Measurements from ENCODE around the gene AURKA.
"Not testable (repeated sequence)": the region's sequence is repeated elsewhere in the genome, so short reads cannot be mapped to it uniquely, and the experiment has no call there.

The AURKA gene

DNA sequence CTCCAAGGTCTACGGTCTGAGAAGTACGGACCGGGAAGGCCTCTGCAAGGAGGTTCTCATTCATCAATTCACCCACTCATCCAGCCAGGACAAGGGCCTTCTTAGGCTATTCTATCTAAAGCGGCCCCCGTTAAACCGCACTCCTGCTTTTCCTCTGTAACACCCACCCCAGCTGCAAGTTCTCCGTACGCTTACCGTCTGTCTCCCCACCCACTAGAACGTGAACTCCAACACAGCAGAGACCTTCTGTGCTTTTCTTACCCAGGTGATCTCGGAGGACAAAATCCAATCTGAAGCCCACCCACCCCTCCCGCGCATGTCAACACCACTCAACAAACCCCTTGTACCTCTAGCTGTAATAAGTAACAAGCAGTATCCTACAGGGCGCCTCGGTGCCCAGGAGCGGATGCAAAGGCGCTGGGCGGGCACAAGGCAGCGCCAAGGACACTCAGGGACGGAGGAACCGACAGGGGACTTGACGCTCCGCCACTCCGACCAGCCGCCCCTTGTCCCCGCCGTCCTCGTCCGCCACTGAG is 351 bp downstream of the AURKA start:
- no peak for FAIRE-seq
- DNase-seq (ENCODE audit: low spot score) = no peak

DNA sequence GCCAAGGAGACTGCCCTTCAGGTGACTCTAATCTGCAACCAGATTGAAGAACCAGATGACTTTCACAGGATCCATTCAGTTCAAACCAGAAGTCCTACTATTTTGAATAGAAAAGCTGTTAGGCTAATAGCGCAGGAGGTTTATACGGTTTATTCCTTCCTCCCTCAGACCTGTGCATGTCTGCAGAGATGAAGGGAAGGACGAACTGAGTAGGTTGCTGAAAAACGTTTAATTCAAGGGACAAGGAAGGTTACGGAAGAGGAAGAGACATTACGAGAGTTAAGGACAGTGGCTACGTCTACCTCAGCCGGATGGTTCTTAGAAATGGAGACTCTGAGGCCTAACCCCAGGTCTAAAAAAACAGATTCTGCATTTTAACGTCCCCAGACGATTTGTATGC is 978 bp downstream of the AURKA start:
- FAIRE-seq (no peak), DNase-seq (ENCODE audit: low spot score) (no peak)

GRCh38 chr20:56390396-56390795 is 1.6 kb downstream of the AURKA start:
- FAIRE-seq = not testable (repeated sequence)

GRCh38 chr20:56389807-56390206 is 2.2 kb downstream of the AURKA start:
- no peak for FAIRE-seq
- DNase-seq (ENCODE audit: low spot score) = no peak

More at GRCh38 chr20:56390396-56390795, 1.6 kb downstream of the AURKA start:
- not testable (repeated sequence) for DNase-seq (ENCODE audit: low spot score)

- DNase-seq (ENCODE audit: low spot score) (no peak), FAIRE-seq (no peak)
Observed at GRCh38 chr20:56388882-56389281, 3.1 kb downstream of the AURKA start.

- FAIRE-seq (no peak), DNase-seq (ENCODE audit: low spot score) (no peak)
Observed at GRCh38 chr20:56386219-56386618, 5.8 kb downstream of the AURKA start.

DNA sequence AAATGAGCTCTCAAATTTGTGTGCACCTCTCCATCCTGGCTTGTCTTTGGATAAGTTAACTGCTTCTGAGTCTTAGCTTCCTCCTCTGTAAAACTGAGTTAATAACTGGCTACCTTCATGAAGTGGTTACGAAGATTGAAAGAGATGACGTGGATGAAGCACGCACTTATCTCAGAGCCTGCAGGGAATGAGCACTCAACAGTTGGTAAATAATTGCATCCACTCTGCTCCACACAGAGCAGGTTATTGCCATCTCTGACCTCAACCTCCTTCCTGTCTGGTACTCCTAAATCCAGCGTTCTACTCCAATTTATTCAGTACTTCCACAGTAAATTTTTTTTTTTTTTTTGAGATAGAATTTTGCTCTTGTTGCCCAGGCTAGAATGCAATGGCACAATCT is 6.9 kb downstream of the AURKA start:
- FAIRE-seq = no peak
- no peak for DNase-seq (ENCODE audit: low spot score)

GRCh38 chr20:56383334-56383733 is 8.7 kb downstream of the AURKA start:
- FAIRE-seq = no peak
- no peak for DNase-seq (ENCODE audit: low spot score)

DNA sequence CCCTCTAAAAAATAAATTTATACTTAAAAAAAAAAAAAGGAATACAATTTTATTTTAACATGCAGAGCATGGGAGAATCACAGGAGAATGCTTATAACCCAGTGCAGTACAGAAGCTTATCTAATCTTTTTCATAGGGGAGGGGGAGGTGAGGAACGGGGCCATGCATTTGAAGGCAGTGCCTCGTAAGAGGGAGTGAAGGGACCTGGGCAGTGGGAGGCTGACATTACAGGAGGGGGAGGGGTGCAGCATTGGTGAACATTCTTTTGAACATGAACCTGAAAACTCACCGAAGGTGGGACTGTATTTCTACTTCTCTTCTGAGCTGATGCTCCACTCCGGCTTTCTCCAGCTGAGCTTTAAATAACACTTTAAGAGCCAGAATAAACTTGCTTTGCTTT is 9.3 kb downstream of the AURKA start:
- no peak for DNase-seq (ENCODE audit: low spot score)
- no peak for FAIRE-seq

- DNase-seq (ENCODE audit: low spot score) (no peak), FAIRE-seq (no peak)
Observed at GRCh38 chr20:56381501-56381900, 10.5 kb downstream of the AURKA start.

- FAIRE-seq (no peak), DNase-seq (ENCODE audit: low spot score) (no peak)
Observed at GRCh38 chr20:56380375-56380774, 11.6 kb downstream of the AURKA start.

GRCh38 chr20:56378386-56378785 is 13.6 kb downstream of the AURKA start:
- no peak for FAIRE-seq

DNA sequence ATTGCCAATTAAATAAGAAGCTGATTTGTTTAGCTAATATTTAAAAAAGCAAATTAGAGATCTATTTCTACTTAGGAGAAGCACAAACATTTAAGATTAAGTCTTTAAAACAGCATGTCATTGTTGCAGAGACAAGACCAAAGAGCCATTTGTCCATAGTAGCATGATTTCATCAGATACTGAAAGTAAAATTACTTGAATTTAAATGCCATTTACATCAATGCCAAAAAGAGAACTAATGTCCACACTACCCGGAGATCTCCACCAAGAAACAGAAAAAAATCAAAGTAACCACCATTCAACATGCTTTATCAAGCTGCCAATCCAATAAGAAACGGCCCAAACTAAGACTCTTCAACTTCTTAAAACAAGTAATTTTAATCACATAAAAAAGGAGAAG is 15.7 kb downstream of the AURKA start:
- FAIRE-seq (no peak), DNase-seq (ENCODE audit: low spot score) (no peak)

More at GRCh38 chr20:56378386-56378785, 13.6 kb downstream of the AURKA start:
- no peak for DNase-seq (ENCODE audit: low spot score)

DNA sequence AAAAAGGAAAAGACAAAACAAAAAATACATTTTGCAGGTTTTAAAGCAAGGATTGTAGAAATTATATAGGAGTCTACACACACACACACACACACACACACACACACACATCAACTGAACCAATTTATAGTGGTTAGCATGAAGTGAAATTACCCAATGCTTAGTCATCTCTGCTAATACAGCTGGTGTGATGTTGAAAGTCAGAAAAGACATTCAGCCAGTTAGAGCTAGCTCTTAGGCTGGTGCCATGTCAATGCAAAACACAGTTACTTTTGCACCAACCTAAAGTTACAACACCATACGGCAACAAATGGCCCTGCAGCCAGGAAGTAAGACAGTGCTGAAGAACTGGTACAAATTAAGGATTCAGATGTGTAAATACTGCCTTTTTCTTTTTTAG is 18.1 kb downstream of the AURKA start:
- peak; percentile 69 for FAIRE-seq
- peak; percentile 73 for DNase-seq (ENCODE audit: low spot score)

DNA sequence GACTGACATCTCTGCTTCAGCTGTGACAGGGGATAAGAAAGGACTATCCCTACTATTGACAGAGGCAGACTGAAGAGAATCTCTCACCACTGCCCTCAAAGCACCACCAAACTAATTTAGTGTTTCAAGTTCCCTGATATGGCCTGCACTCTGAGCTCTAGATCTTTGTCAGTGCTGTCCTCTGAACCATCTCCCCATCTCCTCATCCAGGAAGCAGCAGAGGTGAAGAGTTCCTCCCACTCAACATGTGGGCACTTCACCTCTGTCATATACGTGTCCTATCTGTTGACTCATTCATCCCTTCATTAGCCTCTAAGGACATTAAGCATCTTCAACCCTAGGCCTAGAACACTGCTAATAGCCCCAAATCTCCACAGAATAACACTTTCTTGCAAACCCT is 19.2 kb downstream of the AURKA start:
- no peak for FAIRE-seq

DNA sequence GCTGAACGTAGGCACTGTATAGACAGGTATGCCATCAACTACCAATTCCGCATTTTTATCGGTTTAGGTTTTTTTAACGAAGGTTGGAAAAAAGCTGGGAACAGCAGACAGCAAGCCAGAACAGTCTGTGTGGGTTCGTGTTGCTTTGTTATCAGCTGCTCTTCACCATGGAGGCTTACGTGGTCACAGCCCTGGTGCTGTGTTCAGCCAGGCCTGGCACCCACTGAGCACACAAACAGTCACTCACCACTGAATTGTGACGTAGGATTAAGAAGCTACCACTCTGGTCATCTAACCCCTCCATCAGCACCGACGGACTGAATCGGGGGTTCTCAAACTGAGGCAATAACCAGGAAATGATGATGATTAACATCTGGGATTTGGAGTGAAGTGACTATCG is 20.0 kb downstream of the AURKA start:
- FAIRE-seq = no peak
- no peak for DNase-seq (ENCODE audit: low spot score)

More for the DNA sequence above, 19.2 kb downstream of the AURKA start:
- DNase-seq (ENCODE audit: low spot score) = no peak

DNA sequence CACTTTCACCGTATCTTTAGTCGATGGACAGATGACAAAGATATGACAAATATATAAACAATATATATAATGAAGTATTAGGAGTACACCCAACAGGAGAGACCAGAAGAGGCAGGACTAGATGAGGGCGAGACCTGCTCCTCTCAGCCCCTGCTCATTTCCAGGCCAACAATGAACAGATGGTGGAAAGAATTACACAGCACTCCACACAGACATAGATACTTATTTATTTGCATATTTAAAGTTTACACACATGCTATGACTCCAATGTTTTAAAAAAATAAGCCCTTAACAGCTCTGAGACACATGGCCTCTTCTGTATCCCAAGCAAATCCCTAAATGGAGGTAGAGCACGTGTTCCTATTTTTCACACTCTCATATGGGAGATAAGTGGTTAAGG is 22.8 kb downstream of the AURKA start:
- FAIRE-seq = no peak

DNA sequence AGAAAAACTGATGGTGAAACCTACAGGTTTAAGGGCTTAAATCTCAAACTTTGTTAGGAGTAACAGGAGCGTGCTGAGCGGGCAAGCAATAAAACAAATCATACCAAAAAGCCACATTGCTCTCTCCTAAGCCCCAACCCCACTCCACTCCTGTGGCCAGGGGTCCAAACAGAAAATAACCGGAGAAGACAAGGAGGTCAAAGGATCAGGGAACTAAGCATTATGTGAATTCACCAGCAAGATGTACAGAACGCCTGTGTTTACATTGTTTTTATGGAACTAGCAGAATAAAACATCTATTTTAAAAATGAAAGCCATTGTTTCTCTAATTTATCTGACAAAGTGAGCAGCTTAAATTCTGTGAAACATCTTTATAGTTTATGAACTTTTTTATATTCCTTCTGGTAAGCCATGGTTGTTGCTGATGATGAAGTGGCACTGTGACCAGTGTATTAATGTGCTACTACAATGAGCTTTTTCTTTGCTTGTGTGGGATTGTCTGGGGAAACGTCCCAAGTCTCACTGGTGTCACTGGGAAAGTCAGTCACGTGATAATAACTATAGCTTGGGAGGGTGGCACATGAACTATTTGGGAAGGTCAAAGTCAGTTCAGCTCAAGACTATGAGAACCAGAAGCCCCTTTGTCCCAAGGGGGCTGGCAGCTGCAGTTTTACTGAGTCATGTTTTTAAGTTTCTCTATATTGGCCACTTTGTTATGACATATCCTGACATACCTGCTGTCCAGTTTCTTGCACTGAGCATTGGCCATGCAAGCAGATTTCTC is 23.5 kb downstream of the AURKA start:
- FAIRE-seq = no peak
- DNase-seq (ENCODE audit: low spot score) = no peak

More for the DNA sequence above, 22.8 kb downstream of the AURKA start:
- no peak for DNase-seq (ENCODE audit: low spot score)

- no peak for DNase-seq (ENCODE audit: low spot score)
- no peak for FAIRE-seq
Observed at GRCh38 chr20:56363491-56363890, 28.5 kb downstream of the AURKA start.

GRCh38 chr20:56362833-56363413 is 29.1 kb downstream of the AURKA start:
- no peak for DNase-seq (ENCODE audit: low spot score)

DNA sequence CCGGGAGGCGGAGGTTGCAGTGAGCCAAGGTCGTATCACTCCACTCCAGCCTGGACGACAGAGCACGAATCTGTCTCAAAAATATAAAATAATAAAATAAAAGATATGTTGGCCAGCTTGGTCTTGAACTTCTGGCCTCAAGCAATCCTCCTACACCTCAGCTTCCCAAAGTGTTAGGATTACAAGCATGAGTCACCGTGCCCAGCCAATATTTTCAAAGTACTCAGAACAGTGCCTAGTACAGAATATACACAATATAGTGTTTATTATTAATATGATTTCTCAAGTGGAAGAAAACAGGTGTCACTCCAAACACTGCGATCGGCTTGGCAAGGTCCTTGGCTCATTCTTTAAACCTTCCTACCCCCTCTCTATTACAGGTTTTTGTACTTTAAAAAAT is 30.1 kb downstream of the AURKA start:
- DNase-seq (ENCODE audit: low spot score) (no peak), FAIRE-seq (no peak)

More at GRCh38 chr20:56362833-56363413, 29.1 kb downstream of the AURKA start:
- FAIRE-seq = no peak

DNA sequence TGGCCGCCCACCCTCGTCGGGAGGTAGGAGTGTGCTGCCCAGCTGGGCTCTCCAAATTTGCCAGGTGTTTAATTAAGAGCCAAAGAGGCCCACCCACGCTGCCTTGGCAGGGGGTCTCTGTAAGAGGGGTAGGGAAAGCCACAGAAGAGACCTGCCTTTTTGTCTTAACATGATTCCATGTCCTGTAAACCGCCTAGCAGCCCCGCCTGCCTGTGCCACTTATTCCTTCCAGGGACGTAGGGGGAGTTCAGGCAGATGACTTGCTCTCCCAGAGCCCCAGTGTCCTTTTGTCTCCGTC is 31.2 kb downstream of the AURKA start:
- no peak for FAIRE-seq

More for the DNA sequence above, 31.2 kb downstream of the AURKA start:
- no peak for DNase-seq (ENCODE audit: low spot score)

Data from RCC 7860 (cell line).